NCI-H2171 (cell line): ENCODE measurements around the gene PPP1R9B.
A peak's percentile ranks its signal among the peaks of the same experiment; 100 is the strongest.

Experiments used
- DNase-seq: peaks from one replicate; lab custom pipeline; 2025; lab: John Stamatoyannopoulos, UW

Gene PPP1R9B

GRCh38 chr17:50173335-50173941, 23.0 kb upstream of the PPP1R9B start:
- no peak for DNase-seq

DNA sequence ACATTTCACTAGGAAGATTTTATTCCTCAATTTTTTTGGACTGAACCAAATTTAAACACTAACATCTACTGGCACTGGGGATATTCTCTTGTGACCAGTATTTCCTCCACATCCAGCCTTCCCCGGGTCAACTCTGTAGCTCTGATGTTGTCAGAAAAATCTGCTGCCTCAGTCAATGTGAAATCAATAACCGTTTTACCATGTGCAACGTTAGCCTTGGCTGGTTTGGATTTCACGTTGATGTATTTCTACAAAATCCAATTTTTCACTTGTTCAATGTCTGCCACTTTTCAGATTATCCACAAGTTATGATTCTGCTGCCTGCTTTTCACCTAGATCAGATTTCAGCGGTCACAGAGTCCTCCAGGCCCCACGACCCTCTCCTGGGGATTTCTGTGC, 22.5 kb upstream of the PPP1R9B start:
- DNase-seq = no peak

DNA sequence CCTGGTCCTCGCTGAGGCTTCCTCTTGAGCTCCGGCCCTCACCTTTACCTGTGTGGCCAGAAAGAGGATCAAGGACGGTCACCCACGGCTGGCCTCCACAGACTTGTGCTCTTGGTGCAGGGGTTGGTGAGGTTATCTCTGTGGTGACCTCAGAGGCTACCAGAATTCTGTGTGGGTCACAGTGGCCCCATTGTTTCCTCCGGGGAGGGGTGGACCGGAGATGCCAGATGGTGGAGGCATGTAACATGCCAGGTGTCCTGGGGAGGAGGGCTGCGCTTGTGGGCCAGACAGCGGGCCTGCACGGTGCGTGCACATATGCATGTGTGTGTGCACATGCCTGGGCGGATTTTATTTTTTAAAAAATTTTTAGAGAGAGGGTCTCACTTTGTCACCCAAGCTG, 21.7 kb upstream of the PPP1R9B start:
- DNase-seq = no peak

GRCh38 chr17:50171371-50172071, 21.0 kb upstream of the PPP1R9B start:
- no peak for DNase-seq

- no peak for DNase-seq
Measured at GRCh38 chr17:50170662-50171370, 20.3 kb upstream of the PPP1R9B start.

DNA sequence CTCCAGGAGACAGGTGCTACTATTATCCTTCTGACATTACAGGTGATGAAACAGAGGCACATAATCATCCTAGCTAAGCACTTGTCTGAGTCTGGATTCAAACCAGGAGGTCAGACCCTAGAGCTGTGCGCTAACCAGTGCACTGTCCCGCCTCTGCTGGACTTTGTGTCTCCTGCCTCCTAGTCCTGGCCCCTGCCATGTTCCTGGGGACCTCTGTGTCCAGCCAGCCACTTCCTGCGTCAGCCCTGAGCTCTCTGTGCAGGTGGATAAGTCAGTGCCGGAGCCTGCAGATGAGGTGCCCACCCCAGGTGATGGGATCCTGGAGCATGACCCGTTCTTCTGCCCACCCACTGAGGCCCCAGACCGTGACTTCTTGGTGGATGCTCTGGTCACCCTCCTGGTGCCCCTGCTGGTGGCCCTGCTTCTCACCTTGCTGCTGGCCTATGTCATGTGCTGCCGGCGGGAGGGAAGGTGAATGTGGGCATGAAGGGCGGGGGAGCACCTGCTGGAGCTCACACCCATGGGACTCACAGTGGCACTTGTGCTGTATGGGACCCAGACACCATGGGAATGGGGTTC, 19.5 kb upstream of the PPP1R9B start:
- DNase-seq = no peak

DNA sequence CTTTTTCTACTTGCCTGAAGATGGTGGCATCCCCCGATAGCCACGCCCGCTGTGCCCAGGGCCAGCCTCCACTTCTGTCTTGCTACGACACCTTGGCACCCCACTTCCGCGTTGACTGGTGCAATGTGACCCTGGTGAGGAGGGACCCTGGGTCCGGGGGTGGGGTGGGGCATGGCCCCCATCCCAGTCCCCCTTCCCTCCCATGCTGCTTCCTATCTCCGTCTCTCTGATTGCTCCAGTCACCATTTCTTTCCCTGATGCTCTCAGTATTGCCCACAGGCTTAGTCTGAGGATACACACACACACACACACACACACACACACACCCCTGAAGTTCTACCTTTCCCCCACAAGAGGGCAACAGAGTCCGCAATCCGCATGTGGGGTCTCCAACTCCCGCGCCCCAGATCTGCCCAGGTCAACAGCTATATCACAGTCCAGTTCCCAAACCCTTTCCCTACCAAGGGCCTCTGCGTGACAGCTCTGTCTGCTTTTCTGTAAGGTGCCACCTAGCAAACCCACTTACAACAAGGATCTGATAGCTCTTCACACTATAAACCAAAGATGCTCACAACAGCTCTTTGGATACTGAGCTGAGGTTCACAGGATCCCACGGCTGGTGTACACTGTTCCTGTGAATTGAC, 18.8 kb upstream of the PPP1R9B start:
- DNase-seq = peak; percentile 35

- DNase-seq = no peak
Measured at GRCh38 chr17:50168319-50168718, 17.8 kb upstream of the PPP1R9B start.

DNA sequence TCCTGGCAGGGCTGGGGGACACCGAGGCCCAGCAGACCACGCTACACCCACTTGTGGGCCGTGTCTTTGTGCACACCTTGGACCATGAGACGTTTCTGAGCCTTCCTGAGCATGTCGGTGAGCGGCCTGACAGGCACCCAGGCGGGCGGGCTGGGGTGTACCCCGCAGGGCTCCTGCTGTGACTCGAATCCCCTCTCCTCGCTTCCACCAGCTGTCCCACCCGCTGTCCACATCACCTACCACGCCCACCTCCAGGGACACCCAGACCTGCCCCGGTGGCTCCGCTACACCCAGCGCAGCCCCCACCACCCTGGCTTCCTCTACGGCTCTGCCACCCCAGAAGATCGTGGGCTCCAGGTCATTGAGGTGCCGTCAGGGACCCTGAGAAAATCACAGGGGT, 16.9 kb upstream of the PPP1R9B start:
- DNase-seq = no peak

GRCh38 chr17:50166518-50167181, 16.2 kb upstream of the PPP1R9B start:
- DNase-seq = no peak

- DNase-seq = no peak
Measured at GRCh38 chr17:50165867-50166517, 15.5 kb upstream of the PPP1R9B start, which contains the start of gene SGCA. Gene SGCA (plus strand): TSS chr17:50166005. CDS start chr17:50166041, 36 bp downstream.

GRCh38 chr17:50165466-50165865, 15.0 kb upstream of the PPP1R9B start:
- no peak for DNase-seq

- DNase-seq = no peak
Measured at GRCh38 chr17:50165066-50165465, 14.6 kb upstream of the PPP1R9B start.

DNA sequence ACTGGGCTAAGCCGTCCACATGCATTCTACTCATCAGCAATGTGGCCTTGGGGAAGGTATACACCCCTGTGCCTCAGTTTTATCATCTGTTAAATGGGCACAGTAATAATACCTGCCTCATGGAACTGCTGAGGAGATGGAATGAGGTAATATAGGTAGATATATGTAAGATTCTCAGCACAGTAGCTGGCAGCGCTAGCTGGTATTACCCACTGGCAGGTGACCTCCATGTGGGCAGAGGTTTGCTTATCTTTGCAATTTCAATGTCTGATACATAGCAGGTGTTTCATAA, 14.2 kb upstream of the PPP1R9B start:
- DNase-seq = no peak

- no peak for DNase-seq
Measured at GRCh38 chr17:50163843-50164696, 13.6 kb upstream of the PPP1R9B start.

- no peak for DNase-seq
Measured at GRCh38 chr17:50162466-50163254, 12.2 kb upstream of the PPP1R9B start.

GRCh38 chr17:50161911-50162288, 11.4 kb upstream of the PPP1R9B start:
- DNase-seq = no peak

- peak; percentile 90 for DNase-seq
Measured at GRCh38 chr17:50161023-50161910, 10.8 kb upstream of the PPP1R9B start.

- no peak for DNase-seq
Measured at GRCh38 chr17:50157891-50158290, 7.4 kb upstream of the PPP1R9B start.
